Measurements from ENCODE around the gene LAMA3. TPM values are rescaled to one million over a fixed set of nuclear protein-coding genes. Genes with fewer than 3 reads are reported as not detected.

The LAMA3 gene
- total and polyA plus RNA-seq, 2 experiments from 2014 or later: 3.9 to 4.9 TPM

- no peak overlapping the region for H3K4me3 ChIP-seq
- DNase-seq (ENCODE audit: low spot score) (no peak), ATAC-seq (no peak)
- peaks cover 6% of the 10 kb centered on the region for H3K27me3 Mint-ChIP-seq (ENCODE audit: insufficient read depth, low read depth, poor library complexity)
- no peaks in the 10 kb centered on the region for H3K9me2 ChIP-seq (ENCODE audit: insufficient read depth)
- H3K4me3 Mint-ChIP-seq: no peak overlapping the region
- peaks cover 6% of the 10 kb centered on the region for H3K4me1 Mint-ChIP-seq
- H3K36me3 ChIP-seq (ENCODE audit: insufficient read depth): no peaks in the 10 kb centered on the region
- H3K27ac ChIP-seq (ENCODE audit: low read depth): no peak overlapping the region
- H3K27ac Mint-ChIP-seq: no peak overlapping the region
- no peaks in the 10 kb centered on the region for H3K27me3 ChIP-seq (ENCODE audit: insufficient read depth)
- peak overlapping the region; percentile 45; the same call in 1 of the 2 replicates for H2AFZ ChIP-seq
- H3K79me2 ChIP-seq (replicated peaks; ENCODE audit: insufficient read depth): no peaks in the 10 kb centered on the region
- peaks cover 18% of the 10 kb centered on the region; the same call in 1 of the 2 replicates for H3K4me1 ChIP-seq (ENCODE audit: insufficient read depth)
- H3F3A ChIP-seq (replicated peaks; ENCODE audit: low read depth): no peaks in the 10 kb centered on the region
- H3K36me3 Mint-ChIP-seq (ENCODE audit: low read depth): no peaks in the 10 kb centered on the region
- TF ChIP-seq POLR2AphosphoS5 (IDR thresholded peaks at IDR 0.05; ENCODE audit: low read depth): no peak
- TF ChIP-seq EZH2 (IDR thresholded peaks at IDR 0.05; ENCODE audit: low read depth, unreplicated experiment): no peak
- TF ChIP-seq ZNF114 (CRISPR knock-in tag; IDR thresholded peaks at IDR 0.05): no peak
- TF ChIP-seq STAT1 (IDR thresholded peaks at IDR 0.05; ENCODE audit: unreplicated experiment): no peak
- no peak for TF ChIP-seq ZNF331 (CRISPR knock-in tag; IDR thresholded peaks at IDR 0.05; ENCODE audit: low read depth)
- no peak for TF ChIP-seq NANOG (IDR thresholded peaks at IDR 0.05; ENCODE audit: borderline replicate concordance)
- no peak for TF ChIP-seq EZH2phosphoT487 (IDR thresholded peaks at IDR 0.05; ENCODE audit: unreplicated experiment)
- TF ChIP-seq JUNB (IDR thresholded peaks at IDR 0.05; ENCODE audit: unreplicated experiment): no peak
- no peak for TF ChIP-seq REST (IDR thresholded peaks at IDR 0.05; ENCODE audit: unreplicated experiment)
- no peak for TF ChIP-seq CTCF (conservative IDR thresholded peaks at IDR 0.05; ENCODE audit: low read depth in 2 of 2)
- no peak for TF ChIP-seq CREB1 (CRISPR knock-in tag; IDR thresholded peaks at IDR 0.05; ENCODE audit: low read depth)
- TF ChIP-seq, protein P1, sequence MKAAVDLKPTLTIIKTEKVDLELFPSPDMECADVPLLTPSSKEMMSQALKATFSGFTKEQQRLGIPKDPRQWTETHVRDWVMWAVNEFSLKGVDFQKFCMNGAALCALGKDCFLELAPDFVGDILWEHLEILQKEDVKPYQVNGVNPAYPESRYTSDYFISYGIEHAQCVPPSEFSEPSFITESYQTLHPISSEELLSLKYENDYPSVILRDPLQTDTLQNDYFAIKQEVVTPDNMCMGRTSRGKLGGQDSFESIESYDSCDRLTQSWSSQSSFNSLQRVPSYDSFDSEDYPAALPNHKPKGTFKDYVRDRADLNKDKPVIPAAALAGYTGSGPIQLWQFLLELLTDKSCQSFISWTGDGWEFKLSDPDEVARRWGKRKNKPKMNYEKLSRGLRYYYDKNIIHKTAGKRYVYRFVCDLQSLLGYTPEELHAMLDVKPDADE (IDR thresholded peaks at IDR 0.05): no peak
- TF ChIP-seq ZNF462 (CRISPR knock-in tag; IDR thresholded peaks at IDR 0.05): no peak
- 0 out of 2 replicates have a peak overlapping the region, but pooled peaks have one; percentile 12 for H3K4me2 ChIP-seq
- H3K9me3 Mint-ChIP-seq: no peaks in the 10 kb centered on the region
- no peaks in the 10 kb centered on the region for H4K20me1 ChIP-seq (replicated peaks; ENCODE audit: insufficient read depth)
Observed at GRCh38 chr18:23878336-23878900, 189.2 kb downstream of the LAMA3 start.
